GM10266 (cell line): ENCODE measurements around the gene S100Z.

ENCODE experiments used
- DNase-seq: peaks from one replicate; pipeline ENCODE4 v3.0.0; 2012; ENCODE audit errors: extremely low spot score
- TF ChIP-seq, protein P1 (sequence below): IDR thresholded peaks from 2 replicates; pipeline ENCODE4 v1.5.1; 2012; ENCODE audit warnings: mild to moderate bottlenecking, low read depth; ENCODE audit not compliant: control insufficient read depth, insufficient read depth; ENCODE audit errors: missing control alignments

The S100Z gene

DNA sequence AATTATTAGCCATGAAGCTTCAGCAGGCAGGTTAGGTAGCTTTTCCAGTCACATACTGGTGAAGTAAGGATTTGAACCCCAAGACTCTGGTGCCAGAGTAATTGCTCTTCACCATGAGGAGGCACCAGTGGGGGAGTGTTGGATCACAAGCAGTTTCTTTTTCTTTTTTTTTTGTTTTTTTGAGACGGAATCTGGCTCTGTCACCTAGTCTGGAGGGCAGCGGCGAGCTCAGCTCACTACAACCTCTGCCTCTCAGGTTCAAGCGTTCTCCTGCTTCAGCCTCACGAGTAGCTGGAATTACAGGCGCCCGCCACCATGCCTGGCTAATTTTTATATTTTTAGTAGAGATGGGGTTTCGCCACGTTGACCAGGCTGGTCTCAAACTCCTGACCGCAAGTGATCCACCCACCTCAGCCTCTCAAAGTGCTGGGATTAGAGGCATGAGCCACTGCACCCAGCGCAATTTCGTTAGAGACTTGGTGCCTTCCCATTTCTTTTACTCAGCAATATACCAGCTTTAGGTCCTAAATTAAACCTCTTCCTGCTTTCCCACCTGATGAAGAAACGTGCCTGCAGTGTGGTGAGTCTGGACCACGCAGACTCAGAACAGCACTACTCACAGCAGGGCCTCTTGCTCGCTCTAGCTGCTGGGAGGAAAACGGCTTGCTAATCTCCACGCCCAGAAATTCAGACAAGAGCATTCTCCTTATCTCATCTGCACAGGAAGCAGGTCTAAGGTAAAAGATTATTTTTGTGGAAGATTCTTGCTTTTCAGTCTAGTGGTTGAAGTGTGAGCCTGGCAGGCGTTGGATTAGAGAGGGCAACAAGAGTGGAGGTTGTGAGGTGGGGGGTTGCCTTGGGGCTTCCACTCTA is at the start of gene S100Z:
Gene S100Z, plus strand, starts transcription at position 596 of the 873 bp plus-strand sequence. CDS start 25,346 bp downstream, outside the sequence.
- TF ChIP-seq, protein P1, sequence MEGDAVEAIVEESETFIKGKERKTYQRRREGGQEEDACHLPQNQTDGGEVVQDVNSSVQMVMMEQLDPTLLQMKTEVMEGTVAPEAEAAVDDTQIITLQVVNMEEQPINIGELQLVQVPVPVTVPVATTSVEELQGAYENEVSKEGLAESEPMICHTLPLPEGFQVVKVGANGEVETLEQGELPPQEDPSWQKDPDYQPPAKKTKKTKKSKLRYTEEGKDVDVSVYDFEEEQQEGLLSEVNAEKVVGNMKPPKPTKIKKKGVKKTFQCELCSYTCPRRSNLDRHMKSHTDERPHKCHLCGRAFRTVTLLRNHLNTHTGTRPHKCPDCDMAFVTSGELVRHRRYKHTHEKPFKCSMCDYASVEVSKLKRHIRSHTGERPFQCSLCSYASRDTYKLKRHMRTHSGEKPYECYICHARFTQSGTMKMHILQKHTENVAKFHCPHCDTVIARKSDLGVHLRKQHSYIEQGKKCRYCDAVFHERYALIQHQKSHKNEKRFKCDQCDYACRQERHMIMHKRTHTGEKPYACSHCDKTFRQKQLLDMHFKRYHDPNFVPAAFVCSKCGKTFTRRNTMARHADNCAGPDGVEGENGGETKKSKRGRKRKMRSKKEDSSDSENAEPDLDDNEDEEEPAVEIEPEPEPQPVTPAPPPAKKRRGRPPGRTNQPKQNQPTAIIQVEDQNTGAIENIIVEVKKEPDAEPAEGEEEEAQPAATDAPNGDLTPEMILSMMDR, result no peak
- DNase-seq, result no peak

DNA sequence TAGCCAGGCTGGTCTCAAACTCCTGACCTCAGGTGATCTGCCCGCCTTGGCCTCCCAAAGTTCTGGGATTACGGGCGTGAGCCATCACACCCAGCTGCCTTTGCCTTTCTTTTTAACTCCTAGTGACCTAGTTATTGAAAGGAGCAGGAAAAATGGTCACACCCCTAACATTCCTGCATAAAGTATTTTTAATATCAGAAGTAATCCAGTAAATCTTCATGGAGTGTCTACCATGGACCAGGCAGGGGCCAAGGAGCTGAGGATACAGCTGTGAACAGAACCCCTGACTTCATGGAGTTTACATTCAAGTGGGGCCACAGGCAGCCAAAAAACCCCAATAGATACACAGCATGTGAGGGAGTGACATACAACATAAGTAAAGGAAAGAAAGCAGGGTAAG is 49.2 kb upstream of the S100Z start:
- DNase-seq, result no peak
- TF ChIP-seq, protein P1, result no peak

DNA sequence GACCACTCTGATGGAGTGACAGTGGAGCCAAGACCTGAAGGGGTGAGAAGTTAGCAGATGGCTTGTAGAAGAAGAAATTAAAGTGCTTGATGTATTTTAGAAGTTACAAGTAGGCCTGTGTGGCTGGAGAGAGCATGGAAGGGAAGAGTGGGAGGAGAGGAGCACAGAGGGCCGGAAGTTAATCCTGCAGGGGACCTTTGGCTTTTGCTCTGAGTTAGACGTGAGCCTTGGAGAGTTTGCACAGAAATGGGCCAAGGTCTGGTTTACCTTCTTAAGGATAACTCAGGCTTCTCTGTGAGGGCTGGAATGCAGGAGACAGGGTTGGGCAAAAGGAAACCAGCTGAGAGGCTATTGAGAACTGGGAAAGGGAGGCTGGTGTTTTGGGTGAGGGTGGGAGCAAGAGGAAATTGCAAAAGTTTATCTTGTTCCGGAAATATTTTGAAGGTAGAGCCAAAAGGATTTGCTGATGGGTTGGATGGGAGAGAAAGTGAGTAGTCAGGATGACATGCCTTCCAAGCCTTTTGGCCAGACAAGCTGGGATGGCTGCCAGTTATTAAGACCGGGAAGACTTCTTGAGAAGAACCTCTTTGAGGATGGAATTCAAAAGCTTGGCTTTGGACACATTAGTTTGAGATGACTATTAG is 48.5 kb upstream of the S100Z start:
- DNase-seq, result no peak
- TF ChIP-seq, protein P1, result no peak

DNA sequence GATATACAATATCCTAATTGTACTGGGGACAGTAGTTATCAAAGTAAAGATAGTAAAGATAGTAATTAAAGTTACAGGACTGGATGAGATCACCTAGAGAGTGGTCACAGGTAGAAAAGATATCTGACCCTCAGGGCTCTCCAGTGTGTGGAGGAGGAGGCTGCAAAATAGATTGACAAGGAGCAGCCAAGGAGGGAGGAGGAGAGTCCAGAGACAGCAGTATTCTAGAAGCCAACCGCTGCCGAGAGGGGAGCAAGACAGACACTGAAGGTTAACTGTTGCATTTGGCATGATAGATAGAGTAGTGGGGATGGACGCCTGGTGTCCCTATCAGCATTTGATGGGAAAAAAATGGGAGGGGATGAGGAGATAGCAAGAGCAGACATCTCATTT is 48.0 kb upstream of the S100Z start:
- DNase-seq, result no peak
- TF ChIP-seq, protein P1, result no peak

DNA sequence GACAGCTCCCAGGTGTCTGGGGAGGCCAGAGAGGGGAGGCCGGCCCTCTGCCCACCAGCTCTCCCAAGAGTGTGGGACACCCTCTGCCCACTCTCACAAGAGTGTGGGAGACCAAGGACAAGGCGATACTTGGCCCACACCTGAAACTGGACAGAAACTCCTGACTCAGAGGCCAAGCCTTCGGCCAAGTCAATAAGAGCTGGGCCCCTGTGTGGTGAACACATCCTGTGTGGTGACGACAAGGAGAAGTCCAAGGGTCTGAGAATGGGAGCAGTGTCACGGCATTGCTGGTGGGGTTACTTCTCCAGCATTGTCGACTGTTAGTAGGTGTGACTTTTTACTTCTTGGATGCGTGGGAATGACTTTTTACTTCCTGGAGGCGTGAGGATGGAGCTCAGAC is 45.5 kb upstream of the S100Z start:
- TF ChIP-seq, protein P1, result no peak
- no peak for DNase-seq

DNA sequence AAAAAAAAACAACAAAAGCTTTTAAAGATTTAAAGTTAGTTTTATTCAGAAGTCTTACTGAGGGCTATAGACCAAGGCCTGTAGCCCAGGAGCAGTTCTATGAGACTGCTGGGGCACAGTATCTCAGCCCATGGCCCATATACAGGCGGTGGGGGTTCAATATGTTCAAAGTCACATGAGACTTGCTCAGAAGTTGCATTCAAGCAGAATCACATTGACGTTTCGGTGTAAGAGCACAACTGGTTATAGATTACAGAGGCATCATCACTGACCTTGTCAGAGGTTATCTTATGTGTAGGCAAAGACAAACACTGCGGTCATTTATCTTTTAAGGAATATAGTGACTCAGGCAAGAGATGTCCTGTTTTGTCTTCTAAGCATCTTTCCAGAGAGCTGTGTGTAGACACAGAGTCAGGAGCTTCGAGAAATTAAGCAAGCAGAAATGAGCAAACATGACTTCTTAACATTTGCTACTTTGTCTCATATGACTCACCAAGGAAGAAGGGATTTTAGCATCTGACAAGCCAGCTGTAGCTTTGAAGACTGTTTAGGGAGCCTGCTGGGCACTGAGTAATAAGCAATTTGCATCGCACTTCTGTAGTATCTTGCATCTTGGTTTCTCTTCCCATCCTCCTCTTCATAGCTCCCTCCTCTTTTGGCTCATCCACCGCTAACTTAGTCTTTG is 43.9 kb upstream of the S100Z start:
- no peak for DNase-seq
- TF ChIP-seq, protein P1, result no peak
